AG09309 (cell line): Measurements from ENCODE around the gene LRRC45.

ENCODE experiments used
- DNase-seq: peaks from one replicate; pipeline ENCODE4 v3.0.0-alpha.2; 2010; ENCODE audit warnings: low read depth
- H3K4me3 ChIP-seq: 2 replicates; pipeline ENCODE4 v1.5.1; 2011; ENCODE audit warnings: mild to moderate bottlenecking, low read depth, low read length, moderate library complexity; ENCODE audit not compliant: control insufficient read depth
- CTCF ChIP-seq: IDR thresholded peaks from 2 replicates; pipeline ENCODE4 v1.5.1; 2011; ENCODE audit warnings: mild to moderate bottlenecking, low read depth, low read length, inconsistent platforms; ENCODE audit not compliant: insufficient read depth, control insufficient read depth; ENCODE audit errors: missing control alignments

Gene LRRC45

GRCh38 chr17:82023447-82024241 lies 539 bp downstream of the LRRC45 start:
- peak overlapping the region; percentile 51 for H3K4me3 ChIP-seq
- TF ChIP-seq CTCF = no peak
- DNase-seq = no peak

- TF ChIP-seq CTCF = no peak
- DNase-seq = no peak
- no peak overlapping the region for H3K4me3 ChIP-seq
Observed at GRCh38 chr17:82024859-82025258, 1.8 kb downstream of the LRRC45 start.

GRCh38 chr17:82025401-82026107 lies 2.4 kb downstream of the LRRC45 start:
- H3K4me3 ChIP-seq = no peak overlapping the region
- TF ChIP-seq CTCF = no peak
- no peak for DNase-seq

- H3K4me3 ChIP-seq = no peak overlapping the region
- TF ChIP-seq CTCF = no peak
Observed at GRCh38 chr17:82028246-82028645, 5.1 kb downstream of the LRRC45 start.

GRCh38 chr17:82028966-82029365 lies 5.9 kb downstream of the LRRC45 start:
- H3K4me3 ChIP-seq = no peak overlapping the region
- no peak for TF ChIP-seq CTCF
- no peak for DNase-seq

More at GRCh38 chr17:82028246-82028645, 5.1 kb downstream of the LRRC45 start:
- no peak for DNase-seq

- no peak for DNase-seq
- TF ChIP-seq CTCF = no peak
- H3K4me3 ChIP-seq = no peak overlapping the region
Observed at GRCh38 chr17:82029391-82029790, 6.3 kb downstream of the LRRC45 start.
